ENCODE data around the gene SNAP25. TPM values are rescaled to one million over a fixed set of nuclear protein-coding genes. Genes with fewer than 3 reads are reported as not detected.

SNAP25 gene
- 1.9 TPM for total RNA-seq
- long read RNA-seq, partial matches to known transcripts = 0 of 2 reads
- long read RNA-seq, other reads (novel, unspliced or antisense) = 0 of 2 reads

GRCh38 chr20:10218536-10219451, at the start of gene SNAP25:
TSS of gene SNAP25 (plus strand) at chr20:10218830. CDS start at chr20:10275492, 56,662 bp downstream.
- Histone ChIP-seq H3K27ac (peak within 1 kb of the TSS; percentile 30), H3K4me1 (peaks cover 4% of the 10 kb centered on the region), H3K36me3 (no peaks in the 10 kb centered on the region), H3K4me3 (peak within 1 kb of the TSS; percentile 44), H3K27me3 (peaks cover 31% of the 10 kb centered on the region), H3K9me3 (no peaks in the 10 kb centered on the region)
- ATAC-seq = peak; percentile 53
- intact Hi-C loops (cut with DNase I) = no loop called here
- TF ChIP-seq CTCF (IDR thresholded peaks at IDR 0.05) = no peak
- DNase-seq = no peak

- Histone ChIP-seq H3K27ac (no peak overlapping the region), H3K36me3 (no peaks in the 10 kb centered on the region), H3K27me3 (peaks cover 6% of the 10 kb centered on the region), H3K4me3 (no peak overlapping the region), H3K9me3 (no peaks in the 10 kb centered on the region), H3K4me1 (no peaks in the 10 kb centered on the region)
- no peak for TF ChIP-seq CTCF (IDR thresholded peaks at IDR 0.05)
- intact Hi-C loops (cut with DNase I) = no loop called here
- ATAC-seq = no peak
- no peak for DNase-seq
These were observed 48.9 kb upstream of the SNAP25 start for GRCh38 chr20:10169752-10170151.

GRCh38 chr20:10170261-10170660, 48.4 kb upstream of the SNAP25 start:
- Histone ChIP-seq H3K4me1 (no peaks in the 10 kb centered on the region), H3K4me3 (no peak overlapping the region), H3K27ac (no peak overlapping the region), H3K36me3 (no peaks in the 10 kb centered on the region), H3K9me3 (no peaks in the 10 kb centered on the region), H3K27me3 (peaks cover 6% of the 10 kb centered on the region)
- no peak for TF ChIP-seq CTCF (IDR thresholded peaks at IDR 0.05)
- ATAC-seq = no peak
- intact Hi-C loops (cut with DNase I) = no loop called here
- no peak for DNase-seq

- Histone ChIP-seq H3K27ac (no peak overlapping the region), H3K4me1 (no peaks in the 10 kb centered on the region), H3K9me3 (no peaks in the 10 kb centered on the region), H3K27me3 (peaks cover 6% of the 10 kb centered on the region), H3K4me3 (peak overlapping the region; percentile 40), H3K36me3 (no peaks in the 10 kb centered on the region)
- intact Hi-C loops (cut with DNase I) = no loop called here
- ATAC-seq (peak; percentile 86), DNase-seq (peak; percentile 72)
- no peak for TF ChIP-seq CTCF (IDR thresholded peaks at IDR 0.05)
These were observed 46.5 kb upstream of the SNAP25 start for GRCh38 chr20:10171864-10172751.

GRCh38 chr20:10172998-10173655, 45.5 kb upstream of the SNAP25 start:
- ATAC-seq = no peak
- TF ChIP-seq CTCF (IDR thresholded peaks at IDR 0.05) = no peak
- Histone ChIP-seq H3K27me3 (peaks cover 6% of the 10 kb centered on the region), H3K4me3 (no peak overlapping the region), H3K36me3 (no peaks in the 10 kb centered on the region), H3K9me3 (no peaks in the 10 kb centered on the region), H3K27ac (no peak overlapping the region), H3K4me1 (no peaks in the 10 kb centered on the region)
- no peak for DNase-seq
- intact Hi-C loops (cut with DNase I) = no loop called here
